Smooth muscle cell (in vitro differentiated cells): ENCODE results near the gene CYBRD1. TPM values are rescaled to one million over a fixed set of nuclear protein-coding genes. Genes with fewer than 3 reads are reported as not detected.

Experiments
- DNase-seq: peaks from one replicate; lab custom pipeline; 2025; ENCODE audit not compliant: unreplicated experiment; lab: John Stamatoyannopoulos, UW
- H2AFZ ChIP-seq: fragments of 200-600 bp; sonication (generic); 2 replicates; pipeline ENCODE4 v1.6.0; 2016; ENCODE audit warnings: antibody characterized with exemption, low read depth, mild to moderate bottlenecking
- H3F3A ChIP-seq: fragments of 200-600 bp; sonication (generic); 2 replicates; pipeline ENCODE4 v1.6.0; 2017; ENCODE audit warnings: antibody characterized with exemption, low read depth
- H3K27ac ChIP-seq: fragments of 200-600 bp; sonication (generic); 2 replicates; pipeline ENCODE4 v1.5.1; 2016; ENCODE audit warnings: low read depth, mild to moderate bottlenecking
- H3K27me3 ChIP-seq: fragments of 200-600 bp; sonication (generic); 2 replicates; pipeline ENCODE4 v1.6.1; 2016; ENCODE audit warnings: low read depth, mild to moderate bottlenecking
- H3K36me3 ChIP-seq: fragments of 200-600 bp; sonication (generic); 2 replicates; pipeline ENCODE4 v1.5.1; 2016; ENCODE audit warnings: low read depth
- H3K4me1 ChIP-seq: fragments of 200-600 bp; sonication (generic); 2 replicates; pipeline ENCODE4 v1.5.1; 2016; ENCODE audit warnings: low read depth
- H3K4me2 ChIP-seq: fragments of 200-600 bp; sonication (generic); 2 replicates; pipeline ENCODE4 v1.6.0; 2016; ENCODE audit warnings: mild to moderate bottlenecking
- H3K4me3 ChIP-seq: fragments of 200-600 bp; sonication (generic); 2 replicates; pipeline ENCODE4 v1.5.1; 2016; ENCODE audit warnings: mild to moderate bottlenecking
- H3K79me2 ChIP-seq: fragments of 200-600 bp; sonication (generic); 2 replicates; pipeline ENCODE4 v1.6.0; 2016; ENCODE audit warnings: low read depth, mild to moderate bottlenecking
- H3K9ac ChIP-seq: fragments of 200-600 bp; sonication (generic); 2 replicates; pipeline ENCODE4 v1.6.0; 2016; ENCODE audit warnings: low read depth
- H3K9me3 ChIP-seq: fragments of 200-600 bp; sonication (generic); replicated peaks from 2 replicates; pipeline ENCODE4 v1.5.1; 2016; ENCODE audit warnings: low read depth
- H4K20me1 ChIP-seq: fragments of 200-600 bp; sonication (generic); 2 replicates; pipeline ENCODE4 v1.6.0; 2016; ENCODE audit warnings: low read depth
- WGBS: methylation state at CpG from one replicate; pipeline ENCODE4 v1.1.7; 2016; ENCODE audit warnings: low lambda C conversion rate; 5-methylcytosine and 5-hydroxymethylcytosine counted together
- polyA plus RNA-seq: library from polyadenylated mRNA; unstranded; fragments of >200 nt; fragmentation: Nextera tagmentation; extraction: Ambion mirVana; gene quantifications from 2 replicates; pipeline ENCODE4 v1.2.1, GENCODE V29; 2016
- total RNA-seq: library from RNA; depleted of rRNA; stranded (reverse); fragments of >200 nt; gene quantifications from 2 replicates; pipeline ENCODE4 v1.2.3, GENCODE V29; 2014
- TF ChIP-seq, protein P1 (sequence below): fragments of 200-600 bp; sonication (generic); IDR thresholded peaks from 2 replicates; pipeline ENCODE4 v1.5.1; 2017; ENCODE audit warnings: borderline replicate concordance, mild to moderate bottlenecking, antibody characterized with exemption; ENCODE audit not compliant: insufficient read depth, poor library complexity, severe bottlenecking

The CYBRD1 gene
- total and polyA plus RNA-seq, 2 experiments from 2014 or later: 41.3 to 61.5 TPM

DNA sequence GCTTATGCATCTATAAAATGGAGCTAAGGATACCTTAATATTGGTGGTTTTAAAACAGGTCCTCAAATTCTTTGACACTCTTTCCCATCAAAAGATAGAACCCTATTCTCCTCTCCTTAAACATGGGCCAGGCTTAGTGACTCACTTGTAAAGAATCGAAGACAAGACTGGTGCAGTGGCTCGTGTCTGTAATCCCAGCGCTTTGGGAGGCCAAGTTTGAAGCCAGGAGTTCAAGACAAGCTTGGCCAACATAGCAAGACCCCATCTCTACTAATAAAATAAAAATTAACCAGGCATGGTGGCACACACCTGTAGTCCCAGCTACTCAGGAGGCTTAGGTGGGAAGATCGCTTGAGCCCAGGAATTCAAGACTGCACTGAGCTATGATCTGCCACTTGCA, 44.5 kb downstream of the CYBRD1 start:
- no peak overlapping the region for H3K4me3 ChIP-seq
- H3K79me2 ChIP-seq: no peaks in the 10 kb centered on the region
- 85% methylated on average over 4 of the region's 4 CpGs for WGBS
- H3K27ac ChIP-seq: no peak overlapping the region
- H2AFZ ChIP-seq: no peak overlapping the region
- H3K4me1 ChIP-seq: no peaks in the 10 kb centered on the region
- no peak overlapping the region for H3K4me2 ChIP-seq
- H3K9me3 ChIP-seq: no peaks in the 10 kb centered on the region
- no peaks in the 10 kb centered on the region for H4K20me1 ChIP-seq
- no peaks in the 10 kb centered on the region for H3F3A ChIP-seq
- H3K27me3 ChIP-seq: no peaks in the 10 kb centered on the region
- TF ChIP-seq, protein P1, sequence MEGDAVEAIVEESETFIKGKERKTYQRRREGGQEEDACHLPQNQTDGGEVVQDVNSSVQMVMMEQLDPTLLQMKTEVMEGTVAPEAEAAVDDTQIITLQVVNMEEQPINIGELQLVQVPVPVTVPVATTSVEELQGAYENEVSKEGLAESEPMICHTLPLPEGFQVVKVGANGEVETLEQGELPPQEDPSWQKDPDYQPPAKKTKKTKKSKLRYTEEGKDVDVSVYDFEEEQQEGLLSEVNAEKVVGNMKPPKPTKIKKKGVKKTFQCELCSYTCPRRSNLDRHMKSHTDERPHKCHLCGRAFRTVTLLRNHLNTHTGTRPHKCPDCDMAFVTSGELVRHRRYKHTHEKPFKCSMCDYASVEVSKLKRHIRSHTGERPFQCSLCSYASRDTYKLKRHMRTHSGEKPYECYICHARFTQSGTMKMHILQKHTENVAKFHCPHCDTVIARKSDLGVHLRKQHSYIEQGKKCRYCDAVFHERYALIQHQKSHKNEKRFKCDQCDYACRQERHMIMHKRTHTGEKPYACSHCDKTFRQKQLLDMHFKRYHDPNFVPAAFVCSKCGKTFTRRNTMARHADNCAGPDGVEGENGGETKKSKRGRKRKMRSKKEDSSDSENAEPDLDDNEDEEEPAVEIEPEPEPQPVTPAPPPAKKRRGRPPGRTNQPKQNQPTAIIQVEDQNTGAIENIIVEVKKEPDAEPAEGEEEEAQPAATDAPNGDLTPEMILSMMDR: no peak
- no peak for DNase-seq
- no peaks in the 10 kb centered on the region for H3K36me3 ChIP-seq
- H3K9ac ChIP-seq: no peak overlapping the region

DNA sequence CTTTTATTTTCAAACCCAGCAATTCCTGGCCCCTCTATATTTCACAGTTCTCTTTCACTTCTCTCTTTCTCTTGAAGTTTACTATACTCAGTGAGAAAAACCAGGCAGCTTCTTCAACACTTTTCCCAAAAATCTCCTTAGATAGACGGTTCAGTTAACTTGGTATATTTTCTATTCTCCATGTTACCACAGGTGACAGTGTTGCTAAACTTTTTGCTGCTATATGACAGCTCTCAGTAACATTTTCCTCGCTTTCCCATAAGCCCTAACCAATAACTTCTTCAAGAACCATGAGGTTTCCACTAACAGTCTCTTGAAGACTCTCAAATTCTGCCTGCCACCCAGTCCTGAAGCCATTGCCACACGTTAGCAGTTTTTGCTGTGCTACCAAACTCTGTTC, 45.8 kb downstream of the CYBRD1 start:
- no peaks in the 10 kb centered on the region for H3K36me3 ChIP-seq
- H3K4me3 ChIP-seq: no peak overlapping the region
- no peaks in the 10 kb centered on the region for H3K79me2 ChIP-seq
- no peaks in the 10 kb centered on the region for H3F3A ChIP-seq
- no peak overlapping the region for H2AFZ ChIP-seq
- no peaks in the 10 kb centered on the region for H3K9me3 ChIP-seq
- H3K27ac ChIP-seq: no peak overlapping the region
- no peaks in the 10 kb centered on the region for H3K27me3 ChIP-seq
- H3K4me1 ChIP-seq: no peaks in the 10 kb centered on the region
- DNase-seq: no peak
- no peak overlapping the region for H3K4me2 ChIP-seq
- TF ChIP-seq, protein P1: no peak
- H4K20me1 ChIP-seq: no peaks in the 10 kb centered on the region
- H3K9ac ChIP-seq: no peak overlapping the region
- 71% methylated on average over 3 of the region's 3 CpGs for WGBS

DNA sequence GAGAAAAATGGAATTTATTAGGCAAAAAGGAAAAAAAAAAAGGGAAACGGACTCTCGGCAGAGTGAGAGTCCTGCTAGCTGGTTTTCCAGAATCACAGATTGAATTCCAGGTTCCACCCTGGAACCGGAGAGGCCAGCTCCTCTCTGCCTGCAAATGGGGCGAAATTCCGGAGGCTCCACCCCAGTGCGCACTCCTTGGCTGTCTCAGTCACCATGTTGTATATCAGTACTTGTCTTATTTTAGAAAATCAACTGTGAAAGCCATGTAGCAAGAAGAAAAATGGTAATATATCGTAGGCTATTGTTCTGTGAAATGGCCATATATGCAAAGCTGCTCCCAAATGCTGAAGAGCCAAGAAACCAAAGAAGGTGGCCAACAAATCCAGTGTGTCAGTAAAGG, 49.4 kb downstream of the CYBRD1 start:
- H3F3A ChIP-seq: no peaks in the 10 kb centered on the region
- TF ChIP-seq, protein P1: no peak
- no peak overlapping the region for H3K4me3 ChIP-seq
- H3K4me1 ChIP-seq: no peaks in the 10 kb centered on the region
- no peaks in the 10 kb centered on the region for H3K79me2 ChIP-seq
- 78% methylated on average over 7 of the region's 7 CpGs for WGBS
- H3K27me3 ChIP-seq: no peaks in the 10 kb centered on the region
- no peak overlapping the region for H3K4me2 ChIP-seq
- no peak overlapping the region for H3K27ac ChIP-seq
- no peak overlapping the region for H3K9ac ChIP-seq
- no peak for DNase-seq
- H3K9me3 ChIP-seq: no peaks in the 10 kb centered on the region
- no peaks in the 10 kb centered on the region for H4K20me1 ChIP-seq
- no peak overlapping the region for H2AFZ ChIP-seq
- H3K36me3 ChIP-seq: no peaks in the 10 kb centered on the region

DNA sequence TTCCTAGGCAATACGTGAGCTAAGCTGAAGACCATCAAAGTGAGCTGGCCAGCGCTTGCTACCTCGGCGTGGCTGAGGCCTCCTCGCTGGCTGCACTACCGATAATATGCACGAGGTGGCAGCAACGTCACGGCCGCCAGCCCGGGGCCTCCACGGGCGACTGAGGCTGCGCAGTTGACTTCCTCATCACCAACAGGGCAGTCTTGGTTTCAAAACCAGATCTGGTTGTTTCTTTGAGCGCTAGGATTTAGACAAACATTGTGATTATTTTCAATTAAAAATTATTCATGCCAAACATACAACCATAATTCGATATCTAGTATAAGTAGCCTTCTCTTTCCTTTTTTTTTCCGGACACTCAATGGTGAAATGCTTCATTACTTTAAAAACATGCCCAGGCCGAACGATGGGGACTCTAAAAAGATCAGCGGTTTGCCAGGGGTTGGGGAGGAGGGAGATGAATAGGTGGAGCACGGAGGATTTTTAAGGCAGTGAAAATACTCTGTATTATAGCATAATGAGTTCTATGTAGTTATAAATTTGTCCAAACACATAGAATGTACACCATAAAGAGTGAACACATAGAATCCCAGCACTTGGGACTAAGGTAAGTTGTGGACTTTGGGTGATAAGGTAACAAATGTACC, 52.0 kb downstream of the CYBRD1 start:
- H3K36me3 ChIP-seq: no peaks in the 10 kb centered on the region
- H3K4me2 ChIP-seq: no peak overlapping the region
- 21% methylated on average over 21 of the region's 21 CpGs for WGBS
- peak overlapping the region; percentile 77 for H2AFZ ChIP-seq
- H3K79me2 ChIP-seq: no peaks in the 10 kb centered on the region
- H3K4me3 ChIP-seq: no peak overlapping the region
- TF ChIP-seq, protein P1: peak; percentile 99
- H3F3A ChIP-seq: no peaks in the 10 kb centered on the region
- no peaks in the 10 kb centered on the region for H3K4me1 ChIP-seq
- no peaks in the 10 kb centered on the region for H3K9me3 ChIP-seq
- no peak overlapping the region for H3K9ac ChIP-seq
- peak; percentile 61 for DNase-seq
- no peaks in the 10 kb centered on the region for H4K20me1 ChIP-seq
- no peaks in the 10 kb centered on the region for H3K27me3 ChIP-seq
- no peak overlapping the region for H3K27ac ChIP-seq
